ENCODE data around the gene KLK7.
"Not testable (repeated sequence)": the region's sequence is repeated elsewhere in the genome, so short reads cannot be mapped to it uniquely, and the experiment has no call there.

Gene KLK7

DNA sequence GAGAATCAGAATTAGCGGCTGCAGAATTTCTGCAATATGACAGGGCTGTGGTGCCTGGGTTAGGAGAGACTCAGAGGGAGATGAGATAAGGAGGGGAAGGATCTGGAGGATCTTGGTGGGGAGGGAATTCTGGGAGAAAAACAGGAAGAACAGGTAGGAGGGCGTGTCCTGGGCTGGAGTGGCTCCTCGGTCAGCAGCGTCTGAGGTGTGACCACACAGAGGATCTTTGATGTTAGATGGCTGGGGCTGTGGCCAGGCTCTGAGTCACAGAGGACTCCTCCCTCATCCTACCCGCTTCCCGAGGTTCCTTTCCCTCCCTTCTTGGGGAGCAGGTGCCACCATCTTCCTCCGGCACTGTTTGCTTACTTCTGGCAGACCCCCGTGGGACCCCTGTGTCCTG, 8.0 kb downstream of the KLK7 start:
- peak; percentile 29 for DNase-seq (ENCODE audit: low spot score)

DNA sequence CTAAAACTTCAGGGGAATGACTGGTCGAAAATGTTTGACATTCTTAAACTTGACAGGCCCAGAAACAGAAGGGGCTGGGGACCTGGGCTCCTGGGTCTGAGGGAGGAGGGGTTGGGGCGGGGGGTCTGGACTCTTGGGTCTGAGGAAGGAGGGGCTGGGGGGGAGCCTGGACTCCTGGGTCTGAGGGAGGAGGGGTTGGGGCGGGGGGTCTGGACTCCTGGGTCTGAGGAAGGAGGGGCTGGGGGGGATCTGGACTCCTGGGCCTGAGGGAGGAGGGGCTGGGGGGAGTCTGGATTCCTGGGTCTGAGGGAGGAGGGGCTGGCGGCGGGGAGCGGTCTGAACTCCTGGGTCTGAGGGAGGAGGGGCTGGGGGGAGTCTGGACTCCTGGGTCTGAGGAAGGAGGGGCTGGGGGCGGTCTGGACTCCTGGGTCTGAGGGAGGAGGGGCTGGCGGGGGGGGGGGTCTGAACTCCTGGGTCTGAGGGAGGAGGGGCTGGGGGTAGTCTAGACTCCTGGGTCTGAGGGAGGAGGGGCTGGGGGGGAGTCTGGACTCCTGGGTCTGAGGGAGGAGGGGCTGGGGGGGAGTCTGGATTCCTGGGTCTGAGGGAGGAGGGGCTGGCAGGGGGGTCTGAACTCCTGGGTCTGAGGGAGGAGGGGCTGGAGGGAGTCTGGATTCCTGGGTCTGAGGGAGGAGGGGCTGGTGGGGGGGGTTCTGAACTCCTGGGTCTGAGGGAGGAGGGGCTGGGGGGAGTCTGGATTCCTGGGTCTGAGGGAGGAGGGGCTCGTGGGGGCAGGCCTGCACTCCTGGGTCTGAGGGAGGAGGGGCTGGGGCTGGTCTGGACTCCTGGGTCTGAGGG, 8.8 kb downstream of the KLK7 start:
- no peak for DNase-seq (ENCODE audit: low spot score)

DNA sequence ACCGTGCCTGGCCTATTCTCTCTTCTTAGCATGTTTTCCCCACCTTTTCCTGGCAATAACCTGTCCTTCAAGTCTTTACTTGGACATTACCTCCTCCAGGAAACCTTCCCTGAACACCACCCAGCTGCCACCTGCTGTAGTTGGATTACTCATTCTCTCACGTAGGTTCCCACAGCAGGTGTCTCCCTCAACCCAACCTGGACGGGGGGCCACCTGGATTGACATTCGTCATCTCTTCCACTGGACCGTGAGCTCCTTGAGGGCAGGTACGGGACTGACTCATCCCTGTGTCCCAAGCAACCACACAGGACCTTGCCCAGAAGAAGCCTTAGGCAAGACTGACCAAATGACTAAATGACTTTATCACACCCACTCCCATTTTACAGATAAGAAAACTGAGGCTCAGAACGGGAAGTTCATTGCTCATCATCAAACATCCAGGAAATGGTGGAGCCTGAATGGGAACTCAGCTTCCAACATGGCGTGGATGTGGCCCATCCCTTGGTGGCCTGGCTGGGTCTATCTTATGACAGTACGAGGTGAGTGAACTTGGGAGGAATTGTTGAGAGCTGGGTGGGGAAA, 10.8 kb downstream of the KLK7 start:
- no peak for DNase-seq (ENCODE audit: low spot score)

DNA sequence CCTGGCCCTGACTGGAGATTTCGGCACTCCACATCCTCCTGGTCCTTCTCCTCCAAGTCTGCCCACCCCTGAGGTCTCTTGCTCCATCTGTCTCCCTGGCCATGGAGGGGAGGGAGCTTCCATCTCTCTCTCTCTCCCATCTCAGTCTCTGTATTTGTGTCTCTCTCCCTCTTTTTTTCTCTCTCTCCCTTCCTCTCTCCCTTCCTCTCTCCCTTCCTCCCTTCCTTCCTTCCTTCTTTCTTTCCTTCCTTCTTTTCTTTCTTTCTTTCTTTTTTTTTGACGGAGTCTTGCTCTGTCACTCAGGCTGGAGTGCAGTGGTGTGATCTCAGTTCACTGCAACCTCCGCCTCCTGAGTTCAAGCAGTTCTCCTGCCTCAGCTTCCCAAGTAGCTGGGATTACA, 13.9 kb downstream of the KLK7 start:
- not testable (repeated sequence) for DNase-seq (ENCODE audit: low spot score)

DNA sequence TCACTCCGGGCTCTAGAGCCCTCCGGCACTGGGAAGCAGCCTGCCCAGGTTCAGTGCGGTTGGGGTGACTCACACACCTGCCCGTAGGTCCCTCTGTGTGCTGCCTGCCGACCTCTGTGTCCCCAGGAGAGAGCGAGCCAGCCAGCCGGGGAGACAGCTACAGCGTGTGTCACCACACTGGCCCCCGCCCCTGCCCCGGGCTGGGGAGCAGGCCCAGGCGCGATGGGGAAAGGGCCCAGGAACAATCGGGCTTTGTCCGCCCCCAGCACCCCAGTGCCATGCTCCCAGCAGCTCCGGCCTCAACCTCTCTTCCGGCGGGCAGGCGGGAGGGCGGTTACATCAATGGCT, 14.3 kb downstream of the KLK7 start, which contains the start of gene KLK6:
Gene KLK6 (minus strand): TSS at position 179 of the 348 bp plus-strand sequence. CDS start 1,487 bp downstream, outside the sequence.
- DNase-seq (ENCODE audit: low spot score), result no peak

DNA sequence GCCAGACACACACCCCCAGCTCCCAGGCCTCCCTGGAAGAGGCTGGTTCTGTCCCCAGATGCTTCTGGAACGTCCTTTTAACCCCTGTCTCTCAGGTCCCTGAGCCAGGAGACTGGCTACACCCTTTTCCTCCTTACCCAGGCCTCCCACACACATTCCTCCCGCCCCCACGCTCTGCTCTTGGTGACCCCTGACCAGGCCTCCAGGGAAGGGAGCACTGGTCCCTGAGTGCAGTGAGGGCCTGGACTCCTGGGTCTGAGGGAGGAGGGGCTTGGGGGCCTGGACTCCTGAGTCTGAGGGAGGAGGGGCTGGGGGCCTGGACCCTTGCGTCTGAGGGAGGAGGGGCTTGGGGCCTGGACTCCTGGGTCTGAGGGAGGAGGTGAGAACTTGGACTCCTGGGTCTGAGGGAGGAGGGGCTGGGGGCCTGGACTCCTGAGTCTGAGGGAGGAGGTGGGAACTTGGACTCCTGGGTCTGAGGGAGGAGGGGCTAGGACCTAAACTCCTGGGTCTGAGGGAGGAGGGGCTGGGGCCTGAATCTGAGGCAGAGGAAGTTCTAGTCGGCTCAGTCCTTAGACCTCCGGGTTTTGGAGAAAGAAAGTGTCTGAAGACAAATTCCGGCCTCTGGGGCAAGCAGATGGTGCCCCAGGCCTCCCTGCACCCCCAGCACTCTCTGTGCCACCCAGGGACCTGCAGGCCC, 14.9 kb downstream of the KLK7 start:
- DNase-seq (ENCODE audit: low spot score), result no peak

DNA sequence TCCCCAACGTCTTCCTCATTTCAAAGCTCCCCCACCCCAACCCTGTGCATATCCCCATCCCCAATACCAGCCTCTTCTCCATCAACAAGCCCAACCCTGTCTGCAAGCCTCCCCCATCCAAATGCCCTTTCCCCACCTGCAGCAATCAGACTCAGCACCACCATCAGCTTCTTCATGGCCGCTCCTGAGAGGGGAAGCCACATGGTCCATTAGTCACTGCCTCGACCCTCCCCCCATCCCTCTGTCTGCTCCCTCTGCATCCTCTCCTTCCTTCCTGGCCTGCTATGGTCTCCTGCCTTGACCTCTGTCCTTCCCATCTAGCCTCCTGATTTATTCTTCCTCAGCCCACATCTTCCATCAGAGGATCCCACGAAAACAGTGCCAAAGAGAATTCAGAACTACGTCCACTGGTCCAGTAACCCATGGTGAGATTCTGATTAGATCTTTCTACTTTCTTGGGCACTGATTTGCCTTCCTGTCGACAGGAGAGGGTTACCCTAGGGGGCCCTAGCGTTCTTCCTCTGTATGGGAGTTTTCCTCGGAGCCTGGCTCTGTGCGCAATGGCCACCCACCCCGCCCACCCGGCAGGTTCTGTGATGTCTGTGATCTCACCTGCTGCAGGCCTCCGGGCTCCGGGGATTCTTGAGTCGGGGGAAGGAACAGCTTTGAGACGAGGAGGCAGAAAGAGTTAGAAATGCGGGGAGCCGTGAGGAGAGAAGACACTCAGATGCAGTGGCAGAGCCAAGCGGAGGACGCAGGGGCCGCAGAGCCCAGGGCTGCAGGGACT, 15.6 kb downstream of the KLK7 start:
- no peak for DNase-seq (ENCODE audit: low spot score)

DNA sequence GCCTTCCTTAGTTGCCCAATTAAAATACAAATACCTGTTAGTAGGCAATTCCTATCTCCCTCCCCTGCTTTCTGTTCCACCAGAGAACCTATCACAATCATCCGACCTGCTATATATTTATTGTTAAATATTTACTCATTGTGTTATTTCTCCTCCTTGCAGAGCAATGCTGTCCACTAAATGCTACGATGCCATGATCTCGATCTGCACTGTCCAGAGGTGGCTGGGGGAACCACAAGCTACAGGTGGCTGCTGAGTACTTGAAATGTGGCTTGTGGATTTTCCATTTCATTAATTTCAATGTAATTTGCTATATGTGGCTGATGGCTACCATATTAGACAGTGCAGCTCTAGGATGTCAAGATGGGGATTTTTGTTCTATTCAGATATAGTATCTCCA, 19.5 kb downstream of the KLK7 start:
- DNase-seq (ENCODE audit: low spot score), result no peak

DNA sequence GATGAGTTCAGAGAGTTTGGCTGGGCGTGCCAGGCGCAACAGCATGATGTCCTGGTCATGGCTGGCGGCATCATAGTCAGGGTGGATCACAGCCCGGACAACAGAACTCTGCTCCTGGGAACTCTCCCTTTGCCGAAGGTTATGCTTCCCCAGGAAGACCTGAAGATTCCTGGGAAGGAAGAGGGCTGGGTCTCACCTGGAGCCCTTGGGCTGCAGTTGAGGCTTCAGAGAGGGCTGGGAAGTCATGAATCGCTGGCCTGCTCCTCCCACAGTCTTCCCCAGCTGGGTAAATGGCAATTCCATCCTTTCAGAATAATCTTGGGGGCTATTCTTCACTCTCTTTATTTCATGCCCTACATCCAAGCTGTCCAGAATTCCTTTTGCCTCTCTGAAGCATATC, 20.3 kb downstream of the KLK7 start:
- no peak for DNase-seq (ENCODE audit: low spot score)

DNA sequence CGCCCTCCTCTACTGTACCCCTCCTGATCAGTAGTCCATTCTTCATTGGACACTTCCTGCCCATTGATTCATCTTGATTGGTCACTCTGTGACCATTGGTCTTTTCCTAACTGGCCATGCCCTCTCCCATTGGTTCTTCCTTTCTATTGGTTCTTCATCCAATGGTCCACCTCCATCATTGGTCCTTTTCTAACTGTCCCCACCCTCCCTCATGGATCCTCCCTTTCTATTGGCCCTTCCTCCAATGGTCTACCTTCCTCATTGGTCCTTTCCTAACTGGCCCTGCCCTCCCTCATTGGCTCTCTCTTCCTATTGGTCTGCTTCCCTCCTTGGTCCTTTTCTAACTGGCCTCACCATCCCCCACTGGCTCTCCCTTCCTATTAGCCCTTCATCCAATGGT, 21.5 kb downstream of the KLK7 start:
- DNase-seq (ENCODE audit: low spot score), result no peak

DNA sequence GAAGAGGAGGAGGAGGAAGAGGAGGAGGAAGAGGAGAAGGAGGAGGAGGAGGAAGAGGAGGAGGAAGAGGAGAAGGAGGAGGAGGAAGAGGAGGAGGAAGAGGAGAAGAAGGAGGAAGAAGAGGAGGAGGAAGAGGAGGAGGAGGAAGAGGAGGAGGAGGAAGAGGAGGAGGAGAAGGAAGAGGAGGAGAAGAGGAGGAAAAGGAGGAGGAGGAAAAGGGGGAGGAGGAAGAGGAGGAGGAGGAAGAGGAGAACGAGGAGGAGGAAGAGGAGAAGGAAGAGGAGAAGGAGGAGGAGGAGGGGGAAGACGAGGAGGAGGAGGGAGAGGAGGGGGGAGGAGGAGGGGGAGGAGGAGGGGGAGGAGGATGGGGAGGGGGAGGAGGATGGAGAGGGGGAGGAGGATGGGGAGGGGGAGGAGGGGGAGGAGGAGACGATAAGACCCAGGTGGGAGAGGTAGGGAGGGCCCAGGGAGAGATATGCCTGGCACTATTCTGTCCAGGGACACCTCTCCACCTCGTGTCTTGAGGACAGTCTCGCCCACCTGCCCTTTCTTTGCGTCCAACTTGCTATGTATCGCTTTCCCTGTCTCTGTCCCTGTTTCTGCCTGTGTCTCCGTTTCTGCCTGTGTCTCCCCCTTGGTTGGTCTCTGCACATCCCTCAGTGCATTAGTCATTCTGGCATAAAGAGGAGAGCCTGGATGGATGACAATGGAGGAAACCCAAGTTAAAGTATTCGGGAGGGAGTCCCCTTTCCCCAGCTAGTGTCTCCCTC, 23.8 kb downstream of the KLK7 start:
- DNase-seq (ENCODE audit: low spot score), result no peak

DNA sequence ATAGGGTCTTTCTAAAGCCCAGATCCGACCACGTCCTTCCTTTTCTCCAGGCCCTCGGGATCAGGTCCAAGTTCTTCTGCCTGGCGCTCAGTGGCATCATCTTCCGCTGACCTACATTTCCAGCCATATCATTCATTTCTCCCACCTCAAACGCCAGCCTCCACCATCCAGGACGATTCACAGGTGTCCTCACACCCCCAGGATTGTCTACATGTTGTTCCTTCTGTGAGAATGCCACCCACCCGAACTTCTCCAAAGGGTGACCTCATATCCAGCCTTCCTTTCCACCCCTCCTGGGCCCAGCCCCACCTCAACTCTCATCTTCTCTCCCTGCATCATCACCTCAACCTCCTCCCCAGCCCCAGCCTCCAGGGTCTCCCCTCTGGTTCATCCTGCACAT, 26.1 kb downstream of the KLK7 start:
- no peak for DNase-seq (ENCODE audit: low spot score)

DNA sequence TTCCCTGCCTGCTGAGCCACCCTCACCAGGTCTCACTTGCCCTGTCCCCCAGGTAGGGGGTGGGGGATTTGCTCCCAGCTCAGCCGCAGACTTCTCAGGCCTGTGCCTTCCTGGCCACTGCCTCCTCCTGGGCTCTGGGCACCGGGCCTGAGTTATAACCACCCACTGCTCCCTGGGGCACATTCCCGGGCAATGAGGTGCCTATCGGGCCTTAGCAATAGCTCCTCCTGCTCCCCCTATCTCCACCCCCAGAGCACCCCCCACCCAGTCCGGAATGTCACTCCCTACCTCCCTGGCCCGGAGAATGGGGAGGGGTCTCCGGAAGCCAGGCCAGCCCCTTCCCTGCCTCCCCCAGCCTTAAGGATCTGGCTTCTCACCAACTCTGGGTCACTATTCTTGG, 30.8 kb downstream of the KLK7 start, which contains the start of gene KLK5:
Gene KLK5 (minus strand): TSS at position 129 of the 400 bp plus-strand sequence. CDS start 381 bp downstream, outside the sequence.
- no peak for DNase-seq (ENCODE audit: low spot score)

DNA sequence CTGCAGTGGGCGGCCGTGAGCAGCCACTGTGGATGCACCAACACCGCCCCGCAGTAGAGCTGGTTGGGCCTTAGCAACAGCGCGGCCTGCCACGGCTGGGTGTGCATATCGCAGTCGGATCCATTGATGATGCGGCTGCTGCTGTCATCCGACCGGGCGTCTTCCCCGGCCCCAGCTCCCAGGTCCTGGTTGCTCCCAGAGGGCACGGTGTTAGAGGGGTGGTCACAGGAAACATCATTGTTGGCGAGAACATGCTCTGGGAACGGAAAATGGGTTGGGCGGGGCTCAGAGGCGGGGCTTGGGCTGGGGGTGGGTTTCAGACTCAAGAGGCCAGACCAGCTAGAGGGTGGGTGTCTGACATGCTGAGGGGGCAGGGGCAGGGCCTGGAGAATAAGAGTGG, 33.9 kb downstream of the KLK7 start:
- DNase-seq (ENCODE audit: low spot score), result no peak

DNA sequence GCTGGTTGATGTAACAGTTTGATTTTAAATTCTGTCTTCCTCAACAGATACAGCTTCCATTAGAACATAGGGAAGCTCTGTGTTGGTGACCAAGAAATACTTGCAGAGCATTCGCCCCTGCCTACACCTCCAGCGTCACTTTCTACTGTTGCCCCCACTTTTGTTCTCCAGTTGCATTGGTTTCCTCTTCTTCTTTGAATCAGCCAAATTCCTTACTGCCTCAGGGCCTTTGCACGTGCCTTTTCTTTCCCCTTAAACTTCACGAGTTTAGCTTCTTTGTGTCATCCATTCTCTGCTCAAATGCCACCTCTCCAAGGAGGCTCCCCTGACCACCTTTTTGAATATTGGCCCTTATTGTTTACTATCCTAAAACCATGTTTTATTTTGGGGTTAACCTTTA, 36.6 kb downstream of the KLK7 start:
- no peak for DNase-seq (ENCODE audit: low spot score)

DNA sequence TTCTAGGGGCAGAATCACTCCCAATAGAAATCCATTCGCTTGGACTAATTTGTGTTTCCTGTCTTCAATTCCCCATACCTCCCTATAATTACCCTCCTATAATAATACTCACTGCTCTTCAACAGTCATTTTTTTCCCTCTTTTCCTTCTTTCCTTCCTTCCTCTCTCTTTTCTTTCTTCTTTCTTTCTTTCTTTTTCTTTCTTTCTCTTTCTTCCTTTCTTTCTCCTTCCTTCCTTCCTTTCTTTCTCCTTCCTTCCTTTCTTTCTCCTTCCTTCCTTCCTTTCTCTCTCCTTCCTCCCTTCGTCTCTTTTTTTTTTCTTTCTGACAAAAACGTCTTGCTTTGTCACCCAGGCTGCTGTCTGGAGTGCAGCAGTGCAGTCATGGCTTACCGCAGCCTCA, 38.9 kb downstream of the KLK7 start:
- DNase-seq (ENCODE audit: low spot score), result no peak

DNA sequence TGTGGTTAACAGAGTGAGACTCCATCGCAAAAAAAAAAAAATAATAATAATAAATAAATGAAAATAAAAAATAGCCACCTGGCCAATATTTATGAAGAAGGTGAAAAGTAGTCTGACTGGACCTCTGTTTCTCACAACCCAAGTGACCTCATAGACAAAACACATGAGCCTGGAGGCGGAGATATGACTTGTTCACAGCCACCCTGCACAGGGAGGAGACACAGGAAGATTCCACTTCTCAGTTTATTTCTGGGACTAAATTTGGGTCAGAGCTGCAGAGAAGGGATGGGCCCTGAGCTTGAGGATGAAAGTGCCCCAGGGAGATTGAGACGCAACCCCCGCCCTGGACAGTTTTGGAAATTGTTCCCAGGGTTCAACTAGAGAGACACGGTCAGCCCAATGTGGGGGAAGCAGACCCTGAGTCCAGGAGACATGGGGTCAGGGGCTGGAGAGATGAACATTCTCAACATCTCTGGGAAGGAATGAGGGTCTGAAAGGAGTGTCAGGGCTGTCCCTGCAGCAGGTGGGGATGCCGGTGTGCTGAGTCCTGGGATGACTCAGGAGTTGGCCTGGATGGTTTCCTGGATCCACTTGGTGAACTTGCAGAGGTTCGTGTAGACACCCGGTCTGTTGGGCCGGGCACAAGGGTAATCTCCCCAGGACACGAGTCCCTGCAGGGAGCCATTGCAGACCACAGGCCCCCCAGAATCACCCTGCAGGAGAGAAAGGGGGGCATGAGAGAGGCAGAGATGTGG, 40.5 kb downstream of the KLK7 start:
- DNase-seq (ENCODE audit: low spot score), result no peak

DNA sequence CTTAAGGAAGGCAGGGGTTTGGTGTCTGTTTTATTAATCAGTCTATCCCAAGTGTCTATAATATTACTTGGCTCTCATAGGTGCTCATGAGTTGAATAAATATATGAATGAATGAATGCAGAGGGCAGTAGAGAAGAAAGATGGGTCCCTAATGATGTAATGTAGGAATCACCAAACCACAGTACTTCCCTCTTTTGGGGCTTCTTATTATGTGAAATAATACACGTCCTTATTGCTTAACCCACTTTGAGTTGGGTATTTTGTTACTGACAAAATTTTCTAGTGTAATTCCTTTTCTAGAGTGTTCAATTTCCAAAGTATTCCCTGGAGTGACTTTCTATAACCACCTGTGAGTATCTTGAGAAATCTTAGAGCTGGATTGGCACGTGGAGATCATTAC, 44.1 kb downstream of the KLK7 start:
- DNase-seq (ENCODE audit: low spot score), result no peak

DNA sequence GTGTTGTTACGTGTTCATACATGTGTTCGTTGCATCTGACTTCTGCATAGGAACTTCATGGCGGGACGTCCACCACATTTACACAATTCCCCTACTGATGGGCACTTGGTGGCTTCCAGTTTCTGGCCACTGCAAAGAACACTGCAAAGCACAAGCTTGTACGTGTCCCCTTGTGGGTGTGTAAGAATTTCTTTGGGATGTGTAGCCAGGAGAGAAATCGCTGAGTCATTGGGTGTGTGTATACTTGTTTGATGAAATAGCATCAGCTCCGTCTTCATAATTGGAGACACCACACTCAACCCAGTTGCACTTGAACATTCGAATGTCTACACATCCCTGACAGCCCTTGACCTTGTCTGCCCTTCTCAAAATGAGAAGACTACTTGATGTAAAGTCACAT, 50.1 kb downstream of the KLK7 start:
- no peak for DNase-seq (ENCODE audit: low spot score)

DNA sequence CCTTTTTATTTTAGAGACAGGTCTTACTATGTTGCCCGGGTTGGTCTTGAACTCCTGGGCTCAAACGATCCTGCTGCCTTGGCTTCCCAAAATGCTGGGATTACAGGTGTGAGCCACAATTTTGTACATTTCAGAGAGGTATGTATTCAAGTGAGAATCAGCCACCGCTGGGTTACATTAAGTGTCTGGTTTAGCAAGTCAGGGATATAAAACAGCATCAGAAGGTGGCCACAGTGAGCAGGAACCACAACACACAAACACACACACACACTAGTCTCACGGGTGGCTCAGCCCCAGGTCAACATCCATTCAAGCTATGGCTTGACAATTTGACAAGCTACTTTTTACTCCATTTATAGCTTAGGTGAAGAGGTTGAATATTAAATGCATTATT, 51.0 kb downstream of the KLK7 start:
- DNase-seq (ENCODE audit: low spot score), result no peak

Measured in HuH-7.5 (cell line).